AG04449 (cell line): ENCODE measurements around the gene CTNNA3.

Experiments
- CTCF ChIA-PET: fragments of 350-600 bp; formaldehyde crosslinking; extraction: SDS; loops from one replicate; lab custom pipeline; 2021; ENCODE audit warnings: antibody characterized with exemption; lab: Yijun Ruan, JAX
- POLR2A ChIA-PET: fragments of 400-600, 350-600 bp; formaldehyde crosslinking; extraction: SDS; loops from one replicate; lab custom pipeline; 2020; ENCODE audit warnings: antibody characterized with exemption, inconsistent platforms; lab: Yijun Ruan, JAX
- DNase-seq: peaks from one replicate; pipeline ENCODE4 v3.0.0-alpha.2; 2010; ENCODE audit warnings: low read depth, low spot score
- H3K4me3 ChIP-seq: 2 replicates; pipeline ENCODE4 v1.5.1; 2011; ENCODE audit warnings: low read depth, mild to moderate bottlenecking, control low read depth, low read length
- CTCF ChIP-seq: IDR thresholded peaks from one replicate; pipeline ENCODE4 v1.5.1; 2011; ENCODE audit warnings: mild to moderate bottlenecking, moderate library complexity, low read length, control low read depth, inconsistent platforms; ENCODE audit not compliant: insufficient read depth; ENCODE audit errors: missing control alignments

The CTNNA3 gene

DNA sequence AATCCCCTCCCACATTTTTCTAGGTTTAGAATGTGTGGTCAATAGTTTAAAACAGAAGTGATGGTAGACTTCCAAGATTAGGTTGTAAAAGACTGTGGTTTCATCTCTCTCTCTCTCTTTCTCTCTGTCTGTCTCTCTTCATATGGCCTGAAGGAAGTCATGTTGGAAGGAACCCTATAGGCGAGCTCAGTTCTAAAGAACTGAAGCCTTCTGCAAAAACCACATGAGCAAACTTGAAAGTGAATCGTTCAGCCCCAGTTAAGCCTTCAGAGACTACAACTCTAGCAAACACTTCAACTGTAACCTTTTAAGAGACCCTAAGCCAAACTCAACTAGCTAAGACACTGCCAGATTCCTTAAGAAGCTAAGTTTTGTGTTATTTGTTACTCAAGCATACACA lies 1477.7 kb downstream of the CTNNA3 start:
- no peak for DNase-seq
- no peak for TF ChIP-seq CTCF
- H3K4me3 ChIP-seq, result no peak overlapping the region
- POLR2A ChIA-PET, result no interaction called here
- CTCF ChIA-PET, result no interaction called here

DNA sequence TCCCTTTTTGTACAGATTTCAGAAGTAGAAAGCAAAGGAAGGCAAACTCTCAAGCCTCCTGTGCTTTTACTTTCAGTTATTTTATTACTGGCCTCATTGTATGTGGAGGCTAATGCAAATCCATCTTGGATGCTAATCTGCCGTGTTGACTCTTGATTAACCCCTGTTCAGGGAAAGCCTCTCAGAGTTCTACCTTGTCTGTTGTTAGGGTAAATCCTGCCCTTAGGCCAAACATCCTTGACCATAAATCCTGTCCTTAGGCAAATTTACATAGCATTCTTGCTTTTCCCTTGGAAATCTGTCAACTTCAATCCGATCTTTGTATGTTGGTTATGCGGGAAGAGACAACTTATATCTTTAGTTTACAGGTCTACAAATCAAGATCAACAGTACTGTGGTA lies 1480.1 kb downstream of the CTNNA3 start:
- TF ChIP-seq CTCF, result no peak
- ChIA-PET POLR2A (no interaction called here), CTCF (no interaction called here)
- no peak overlapping the region for H3K4me3 ChIP-seq
- DNase-seq, result no peak

GRCh38 chr10:66214721-66215404 lies 1481.1 kb downstream of the CTNNA3 start:
- TF ChIP-seq CTCF, result no peak
- no peak overlapping the region for H3K4me3 ChIP-seq
- POLR2A ChIA-PET, result no interaction called here
- CTCF ChIA-PET, result no interaction called here
- no peak for DNase-seq

- ChIA-PET CTCF (no interaction called here), POLR2A (no interaction called here)
- TF ChIP-seq CTCF, result no peak
- no peak overlapping the region for H3K4me3 ChIP-seq
- DNase-seq, result no peak
Measured at GRCh38 chr10:66209025-66209424, 1487.0 kb downstream of the CTNNA3 start.

GRCh38 chr10:66204838-66205237 lies 1491.2 kb downstream of the CTNNA3 start:
- H3K4me3 ChIP-seq, result no peak overlapping the region
- ChIA-PET POLR2A (no interaction called here), CTCF (no interaction called here)
- no peak for DNase-seq
- TF ChIP-seq CTCF, result no peak

DNA sequence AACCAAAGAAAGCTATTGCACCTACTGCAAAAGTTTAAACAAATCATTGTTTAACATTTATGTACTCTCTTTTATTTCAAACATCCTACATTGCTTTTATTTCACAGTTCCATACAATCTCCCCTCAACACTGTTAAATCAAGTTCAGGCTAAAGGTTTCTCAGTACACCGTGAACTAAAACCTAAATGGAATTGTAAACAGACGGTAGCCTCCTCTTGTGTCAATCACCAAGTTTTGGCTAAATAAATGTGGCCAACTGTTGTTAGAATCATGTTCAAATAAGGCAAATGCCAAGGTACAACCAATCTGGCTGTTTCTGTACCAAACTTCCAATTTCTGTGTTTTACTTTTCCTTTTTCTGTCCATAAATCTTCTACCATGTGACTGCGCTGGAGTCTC lies 1493.9 kb downstream of the CTNNA3 start:
- H3K4me3 ChIP-seq, result no peak overlapping the region
- no peak for TF ChIP-seq CTCF
- CTCF ChIA-PET, result no interaction called here
- no peak for DNase-seq
- POLR2A ChIA-PET, result no interaction called here
